Tibial nerve (tissue), 4 donors: ENCODE results near the gene ZNF219.

Source experiments
- EP300 ChIP-seq, 2 donors: sonication (generic); formaldehyde crosslinking; IDR thresholded peaks; one replicate each; pipeline ENCODE4 v1.6.1; 2017; ENCODE audit warnings: antibody characterized with exemption in 2 of 2, mild to moderate bottlenecking in 1 of 2
- POLR2A ChIP-seq, 2 donors: fragments of 450-650 bp; IDR thresholded peaks; one replicate each; pipeline ENCODE4 v1.6.1; 2017; ENCODE audit warnings: antibody characterized with exemption in 2 of 2, mild to moderate bottlenecking in 2 of 2, moderate library complexity in 2 of 2
- TF ChIP-seq, protein P1 (sequence below), 5 experiments: fragments of 200-600 bp in 3 of 5; fragments of 450-650 bp in 2 of 5; sonication (generic) in 3 of 5; IDR thresholded peaks; one replicate each; pipeline ENCODE4 v1.5.1; 2016 to 2019; ENCODE audit warnings: antibody characterized with exemption in 5 of 5, mild to moderate bottlenecking in 3 of 5, moderate library complexity in 2 of 5

DNA sequence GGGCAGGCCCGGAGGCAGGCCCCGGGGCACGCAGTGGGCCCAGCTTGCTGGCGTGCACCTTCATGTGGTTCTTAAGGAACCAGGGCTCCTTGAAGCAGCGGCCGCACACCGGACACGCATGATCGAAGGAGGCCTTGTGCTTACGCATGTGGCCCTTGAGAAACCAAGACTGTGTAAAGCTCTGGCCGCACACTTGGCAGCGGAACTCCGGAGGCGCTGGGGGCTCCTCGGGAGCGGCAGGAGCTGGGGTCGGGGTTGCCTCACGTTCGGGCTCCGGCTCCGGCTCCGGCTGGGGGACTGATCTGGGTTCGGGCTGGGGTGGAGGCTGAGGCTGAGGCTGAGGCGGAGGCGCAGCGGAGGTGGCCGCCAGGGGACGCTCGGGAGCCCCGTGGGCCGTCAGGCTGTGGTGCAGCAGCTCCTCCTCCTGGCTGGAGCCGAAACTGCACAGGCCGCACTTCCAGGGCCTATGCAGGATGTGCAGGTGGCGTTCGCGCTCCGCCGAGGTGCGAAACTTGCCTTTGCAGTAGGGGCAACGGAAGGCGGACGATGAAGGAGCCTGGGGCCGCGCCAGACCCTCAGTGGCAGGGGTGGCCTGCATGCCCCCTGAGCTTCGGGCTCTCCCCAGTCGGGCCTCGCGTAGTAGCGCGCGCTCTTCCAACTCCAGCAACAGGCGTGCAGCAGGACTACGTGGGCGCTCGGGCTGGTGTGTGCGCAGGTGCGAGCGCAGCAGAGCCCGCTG, 6.0 kb downstream of the ZNF219 start:
- TF ChIP-seq, protein P1, sequence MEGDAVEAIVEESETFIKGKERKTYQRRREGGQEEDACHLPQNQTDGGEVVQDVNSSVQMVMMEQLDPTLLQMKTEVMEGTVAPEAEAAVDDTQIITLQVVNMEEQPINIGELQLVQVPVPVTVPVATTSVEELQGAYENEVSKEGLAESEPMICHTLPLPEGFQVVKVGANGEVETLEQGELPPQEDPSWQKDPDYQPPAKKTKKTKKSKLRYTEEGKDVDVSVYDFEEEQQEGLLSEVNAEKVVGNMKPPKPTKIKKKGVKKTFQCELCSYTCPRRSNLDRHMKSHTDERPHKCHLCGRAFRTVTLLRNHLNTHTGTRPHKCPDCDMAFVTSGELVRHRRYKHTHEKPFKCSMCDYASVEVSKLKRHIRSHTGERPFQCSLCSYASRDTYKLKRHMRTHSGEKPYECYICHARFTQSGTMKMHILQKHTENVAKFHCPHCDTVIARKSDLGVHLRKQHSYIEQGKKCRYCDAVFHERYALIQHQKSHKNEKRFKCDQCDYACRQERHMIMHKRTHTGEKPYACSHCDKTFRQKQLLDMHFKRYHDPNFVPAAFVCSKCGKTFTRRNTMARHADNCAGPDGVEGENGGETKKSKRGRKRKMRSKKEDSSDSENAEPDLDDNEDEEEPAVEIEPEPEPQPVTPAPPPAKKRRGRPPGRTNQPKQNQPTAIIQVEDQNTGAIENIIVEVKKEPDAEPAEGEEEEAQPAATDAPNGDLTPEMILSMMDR (IDR thresholded peaks at IDR 0.05): peak; percentile 100
- TF ChIP-seq EP300 (IDR thresholded peaks at IDR 0.05) (peak in 1 of 2 donors; percentile 59), POLR2A (IDR thresholded peaks at IDR 0.05) (peak in 1 of 2 donors; percentile 15)
